GM21360 (cell line): ENCODE measurements around the gene AKR1B15.
"Not testable (repeated sequence)": the region's sequence is repeated elsewhere in the genome, so short reads cannot be mapped to it uniquely, and the experiment has no call there.

ENCODE experiments used
- ATAC-seq: cut with Tn5 transposase; IDR thresholded peaks from one replicate; pipeline ENCODE4 v1.9.1; 2021; ENCODE audit warnings: mild to moderate bottlenecking, moderate library complexity; ENCODE audit not compliant: unreplicated experiment

AKR1B15 gene

DNA sequence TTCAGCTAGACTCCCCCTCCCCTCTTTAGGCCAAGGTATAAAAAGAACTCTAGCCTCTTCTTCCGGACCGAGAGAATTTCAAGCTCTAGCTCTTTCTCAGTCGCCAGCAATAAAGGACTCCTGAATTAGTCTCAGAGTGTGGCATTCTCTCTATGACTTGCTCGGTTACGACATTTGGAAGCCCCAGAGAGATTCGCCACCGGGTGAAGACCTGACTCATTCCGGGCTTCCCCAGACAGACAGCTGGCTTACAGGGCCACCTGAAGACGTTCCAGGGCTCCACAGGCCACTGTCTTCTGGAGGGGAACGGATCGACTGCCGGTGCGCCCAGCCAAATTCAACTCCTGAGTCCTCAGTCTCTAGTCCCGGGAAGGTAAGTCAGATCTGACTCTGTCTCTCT, at the start of gene AKR1B15:
Gene AKR1B15 (plus strand): TSS at position 234 of the 400 bp plus-strand sequence. CDS start 15,510 bp downstream, outside the sequence.
- ATAC-seq: peak; percentile 97

DNA sequence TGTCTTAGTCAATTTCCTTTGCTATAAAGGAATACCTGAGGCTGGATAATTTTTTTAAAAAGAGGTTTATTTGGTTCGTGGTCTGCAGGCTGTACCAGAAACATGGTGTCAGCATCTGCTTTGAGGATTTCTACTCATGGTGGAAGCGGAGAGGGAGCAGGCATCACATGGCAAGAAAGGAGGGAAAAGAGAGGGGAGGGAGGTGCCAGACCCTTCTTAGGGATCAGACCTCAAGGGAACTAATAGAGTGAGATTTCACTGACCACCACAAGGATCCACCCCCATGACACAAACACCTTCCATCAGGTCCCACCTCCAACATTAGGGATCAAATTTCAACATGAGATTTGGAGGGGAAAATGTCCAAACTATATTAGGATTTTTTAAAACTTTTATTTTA, 48.5 kb upstream of the AKR1B15 start:
- no peak for ATAC-seq

GRCh38 chr7:134500982-134501381, 47.9 kb upstream of the AKR1B15 start:
- no peak for ATAC-seq

DNA sequence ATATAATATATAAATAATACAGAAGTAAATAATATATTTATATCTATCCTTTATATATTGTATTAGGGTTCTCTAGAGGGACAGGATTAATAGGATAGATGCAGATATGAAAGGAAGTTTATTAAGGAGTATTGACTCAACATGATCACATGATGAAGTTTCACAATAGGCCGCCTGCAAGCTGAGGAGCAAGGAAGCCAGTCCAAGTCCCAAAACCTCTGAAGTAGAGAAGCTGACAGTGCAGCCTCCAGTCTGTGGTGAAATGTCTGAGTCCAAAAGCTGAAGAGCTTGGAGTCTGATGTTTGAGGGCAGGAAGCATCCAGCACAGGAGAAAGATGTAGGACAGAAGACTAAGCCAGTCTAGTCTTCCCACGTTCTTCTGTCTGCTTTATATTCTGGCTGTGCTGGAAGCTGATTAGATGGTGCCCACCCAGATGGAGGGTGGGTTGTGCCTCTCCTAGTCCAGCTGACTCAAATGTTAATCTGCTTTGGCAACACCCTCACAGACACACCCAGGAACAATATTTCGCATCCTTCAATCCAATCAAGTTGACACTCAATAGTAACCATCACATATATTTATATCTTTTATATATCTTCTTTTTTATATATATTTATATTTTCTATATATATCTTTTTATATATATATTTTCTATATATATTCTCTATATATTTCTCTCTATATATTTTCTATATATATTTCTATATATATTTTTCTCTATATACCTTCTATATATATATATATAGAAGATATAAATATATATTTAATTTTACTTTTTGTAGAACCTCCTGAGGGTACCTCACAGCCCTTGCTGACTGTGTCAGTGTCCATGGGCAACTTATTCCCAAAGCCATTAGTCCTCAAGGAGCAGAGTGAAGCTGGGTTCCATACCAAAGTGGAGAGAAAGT, 46.2 kb upstream of the AKR1B15 start:
- ATAC-seq: no peak

GRCh38 chr7:134504660-134505164, 44.2 kb upstream of the AKR1B15 start:
- ATAC-seq: no peak

DNA sequence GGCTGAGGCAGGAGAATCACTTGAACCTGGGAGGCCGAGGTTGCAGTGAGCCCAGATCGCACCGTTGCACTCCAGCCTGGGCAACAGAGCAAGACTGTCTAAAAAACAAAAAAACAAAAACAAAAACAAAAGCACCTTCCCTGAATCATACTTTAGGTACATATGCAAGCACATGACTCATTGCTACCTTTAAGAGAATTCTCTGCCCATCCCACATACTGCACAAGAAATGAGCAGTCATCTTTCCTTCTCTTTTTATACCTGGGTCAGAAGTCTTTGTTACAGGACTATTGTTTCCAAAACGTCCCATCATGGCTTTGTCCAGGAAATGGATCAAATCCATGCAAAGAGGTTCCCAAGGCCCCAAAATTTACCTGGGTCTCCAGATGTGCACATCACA, 43.1 kb upstream of the AKR1B15 start:
- ATAC-seq: no peak

GRCh38 chr7:134509010-134509409, 39.9 kb upstream of the AKR1B15 start:
- no peak for ATAC-seq

GRCh38 chr7:134510646-134511045, 38.3 kb upstream of the AKR1B15 start:
- no peak for ATAC-seq

- ATAC-seq: no peak
Observed at GRCh38 chr7:134512271-134512670, 36.6 kb upstream of the AKR1B15 start.

DNA sequence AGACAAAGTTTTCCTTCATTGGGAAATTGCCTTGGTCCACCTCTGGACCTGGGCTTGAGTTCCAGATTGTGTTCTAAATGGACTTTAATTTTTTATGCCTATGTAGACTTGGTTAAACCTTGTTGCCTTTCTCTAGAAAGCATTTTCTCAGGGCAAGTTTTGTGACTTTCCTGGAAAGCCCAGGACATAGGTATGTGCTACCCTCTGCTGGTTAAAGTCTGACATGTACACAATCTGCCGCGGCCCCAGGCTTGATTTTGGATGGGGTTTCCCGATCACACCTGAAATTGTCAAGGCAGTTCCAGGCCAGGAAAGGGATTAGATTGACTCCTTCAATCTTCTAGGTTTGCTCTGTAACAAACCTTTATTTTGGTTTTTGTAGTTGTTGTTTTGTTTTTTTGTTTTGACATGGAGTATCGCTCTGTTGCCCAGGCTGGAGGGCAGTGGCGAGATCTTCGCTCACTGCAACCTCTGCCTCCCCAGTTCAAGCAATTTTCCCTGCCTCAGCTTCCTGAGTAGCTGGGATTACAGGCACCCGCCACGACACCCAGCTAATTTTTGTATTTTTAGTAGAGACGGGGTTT, 35.6 kb upstream of the AKR1B15 start:
- no peak for ATAC-seq

GRCh38 chr7:134514106-134514505, 34.8 kb upstream of the AKR1B15 start:
- ATAC-seq: no peak

DNA sequence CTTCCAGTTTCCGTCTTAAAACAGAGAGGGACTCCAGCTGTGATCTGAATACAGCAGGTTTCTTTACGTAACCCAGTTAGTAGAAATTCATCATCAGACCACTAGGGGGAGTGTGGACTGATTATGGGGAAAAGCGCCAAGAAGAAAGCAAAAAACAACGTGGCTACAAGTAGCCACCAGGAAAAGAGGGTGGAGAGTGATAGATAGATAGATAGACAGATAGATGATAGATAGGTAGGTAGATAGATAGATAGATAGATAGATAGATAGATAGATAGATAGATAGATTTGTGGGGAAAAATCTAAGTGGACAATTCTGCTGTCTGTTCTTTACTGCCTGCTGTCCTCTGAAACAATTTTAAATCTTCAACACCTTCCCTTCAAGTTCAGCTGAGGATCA, 34.2 kb upstream of the AKR1B15 start:
- no peak for ATAC-seq

DNA sequence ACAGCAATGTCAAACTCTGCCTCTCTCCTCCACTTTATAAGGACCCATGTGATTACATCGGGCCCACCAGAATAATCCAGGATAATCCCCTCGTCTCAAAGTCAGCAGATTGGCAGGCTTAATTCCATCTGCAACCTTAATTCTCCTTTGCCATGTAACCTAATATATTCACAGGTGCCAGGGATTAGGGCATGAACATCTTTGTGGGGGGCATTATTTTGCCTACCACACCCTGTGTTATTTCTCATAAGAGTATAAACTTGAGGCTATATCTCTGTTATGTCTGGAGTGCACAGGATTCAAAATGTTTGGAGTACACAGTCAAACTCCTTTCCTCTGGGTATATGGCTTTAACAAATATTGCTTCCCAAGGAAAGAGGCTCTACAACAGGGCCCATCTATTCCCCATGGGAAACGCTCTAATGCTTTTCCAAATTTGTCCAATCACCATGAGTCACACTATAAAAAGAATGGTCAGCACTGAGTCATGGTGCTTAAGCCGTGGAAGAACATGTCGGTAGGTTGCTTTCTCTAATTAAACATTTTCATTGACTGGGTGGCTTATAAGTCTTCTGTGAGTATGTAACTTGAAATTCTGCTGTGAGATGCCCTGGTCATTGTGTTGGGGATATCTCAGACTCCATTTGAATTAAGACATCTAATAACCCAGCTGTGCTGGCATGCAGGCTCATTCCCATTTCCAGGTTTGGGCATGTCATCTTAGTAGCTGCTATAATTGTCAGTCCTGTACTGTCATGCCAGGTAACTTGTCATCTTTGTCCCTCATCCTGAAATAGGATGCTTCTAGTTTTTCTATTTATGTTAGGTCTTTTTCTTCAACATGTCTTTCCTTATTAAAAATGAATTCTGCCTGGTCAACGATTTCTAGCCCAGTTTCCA, 33.1 kb upstream of the AKR1B15 start:
- ATAC-seq: no peak

DNA sequence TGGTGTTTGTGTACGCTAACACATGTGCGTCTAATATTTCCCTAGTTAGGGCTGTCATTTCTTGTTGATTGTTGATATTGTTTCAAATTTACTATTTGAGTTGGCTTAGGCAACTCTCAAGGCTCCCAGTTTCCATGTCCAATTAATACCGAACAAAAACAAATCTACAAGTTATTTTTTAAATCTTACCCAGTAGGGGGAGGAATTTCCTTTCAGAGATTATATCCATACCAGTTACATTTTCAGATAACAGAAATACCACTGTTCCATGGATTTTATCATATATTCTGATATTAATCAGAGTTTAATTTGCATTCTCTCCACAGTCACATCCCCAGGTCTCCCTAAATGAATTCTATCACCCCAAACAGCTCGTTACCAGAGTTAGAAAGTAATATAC, 28.8 kb upstream of the AKR1B15 start:
- ATAC-seq: no peak

- no peak for ATAC-seq
Observed at GRCh38 chr7:134522601-134523000, 26.3 kb upstream of the AKR1B15 start.

GRCh38 chr7:134525449-134525848, 23.5 kb upstream of the AKR1B15 start:
- ATAC-seq: not testable (repeated sequence)

GRCh38 chr7:134526552-134527248, 22.2 kb upstream of the AKR1B15 start:
- not testable (repeated sequence) for ATAC-seq

DNA sequence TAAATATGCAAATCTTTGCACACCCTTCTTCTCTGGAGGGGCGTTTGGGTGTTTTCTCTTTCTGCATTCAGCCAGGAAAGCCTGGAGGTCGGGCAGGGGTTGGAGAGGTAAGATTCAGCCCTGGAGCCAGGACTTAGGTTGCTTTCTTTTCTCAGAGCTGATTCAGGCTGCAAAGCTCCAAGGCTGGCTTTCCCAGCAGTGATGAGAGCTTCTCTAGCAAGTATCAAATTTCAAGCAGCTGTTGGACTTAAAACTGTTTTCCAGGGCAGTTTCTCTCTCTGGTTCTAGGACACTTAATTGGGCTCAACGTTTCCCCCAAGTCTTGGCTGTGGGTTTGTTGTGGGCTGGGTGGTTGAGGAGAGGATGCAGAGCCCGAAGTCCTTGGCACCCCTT, 20.9 kb upstream of the AKR1B15 start:
- no peak for ATAC-seq

DNA sequence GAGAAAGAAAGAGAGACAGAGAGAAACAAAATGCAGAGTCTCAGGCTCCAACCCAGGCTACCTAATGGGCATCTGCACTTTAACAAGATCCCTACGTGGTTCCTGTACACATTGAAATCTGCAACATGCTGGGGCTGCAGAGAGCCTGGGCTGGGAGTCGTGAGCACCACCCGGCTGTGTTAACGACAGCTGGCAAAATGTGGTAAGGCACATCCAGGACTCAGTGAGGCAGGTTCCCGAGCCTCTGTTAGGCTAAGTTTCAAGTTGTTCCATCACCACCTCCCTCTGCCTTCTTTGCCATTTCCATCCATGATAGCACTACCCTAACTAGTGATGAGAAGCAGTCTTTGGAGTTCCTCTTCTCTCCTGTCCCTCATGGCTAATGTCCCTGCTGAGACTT, 20.2 kb upstream of the AKR1B15 start:
- no peak for ATAC-seq

DNA sequence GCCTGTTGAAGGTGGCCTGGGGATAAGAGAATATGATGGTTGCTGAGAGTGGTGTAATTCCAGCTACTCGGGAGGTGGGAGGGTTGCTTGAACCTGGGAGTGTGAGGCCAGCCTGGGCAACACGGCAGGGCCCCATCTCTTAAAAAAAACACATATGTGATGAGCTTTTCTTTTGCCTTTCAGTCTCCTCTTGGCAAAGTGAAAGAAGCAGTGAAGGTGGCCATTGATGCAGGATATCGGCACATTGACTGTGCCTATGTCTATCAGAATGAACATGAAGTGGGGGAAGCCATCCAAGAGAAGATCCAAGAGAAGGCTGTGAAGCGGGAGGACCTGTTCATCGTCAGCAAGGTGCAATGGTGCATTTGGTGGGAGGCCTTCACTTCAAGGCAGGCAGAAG, 18.4 kb upstream of the AKR1B15 start:
- no peak for ATAC-seq
